OCI-LY1 (cell line): ENCODE data around the gene E2F4.

ENCODE experiments used
- H2AFZ ChIP-seq: fragments of 200-600 bp; sonication (generic), shearing (Covaris generic); 2 replicates; pipeline ENCODE4 v1.6.0; 2014; ENCODE audit warnings: antibody characterized with exemption, mild to moderate bottlenecking, low read length
- H3F3A ChIP-seq: fragments of 200-600 bp; sonication (generic), shearing (Covaris generic); 2 replicates; pipeline ENCODE4 v1.6.0; 2014; ENCODE audit warnings: mild to moderate bottlenecking, antibody characterized with exemption, low read length, moderate library complexity; ENCODE audit not compliant: insufficient read depth
- H3K27ac ChIP-seq: fragments of 200-600 bp; sonication (generic); 2 replicates; pipeline ENCODE4 v1.5.1; 2014; ENCODE audit warnings: low read length, mixed run types, mild to moderate bottlenecking, low read depth; ENCODE audit not compliant: poor library complexity, severe bottlenecking
- H3K27me3 ChIP-seq: fragments of 200-600 bp; sonication (generic); 2 replicates; pipeline ENCODE4 v1.6.0; 2014; ENCODE audit warnings: antibody characterized with exemption, mild to moderate bottlenecking, low read length, moderate library complexity; ENCODE audit not compliant: insufficient read depth
- H3K36me3 ChIP-seq: fragments of 200-600 bp; sonication (generic); 2 replicates; pipeline ENCODE4 v1.6.1; 2014; ENCODE audit warnings: mild to moderate bottlenecking, antibody characterized with exemption, low read length, moderate library complexity, mixed read lengths; ENCODE audit not compliant: insufficient read depth
- H3K4me1 ChIP-seq: fragments of 200-600 bp; sonication (generic); 2 replicates; pipeline ENCODE4 v1.5.1; 2014; ENCODE audit warnings: mild to moderate bottlenecking, low read length, moderate library complexity; ENCODE audit not compliant: insufficient read depth, severe bottlenecking
- H3K4me2 ChIP-seq: fragments of 200-600 bp; sonication (generic), shearing (Covaris generic); 2 replicates; pipeline ENCODE4 v1.6.1; 2014; ENCODE audit warnings: low read length
- H3K4me3 ChIP-seq: fragments of 200-600 bp; sonication (generic); 2 replicates; pipeline ENCODE4 v1.5.1; 2014; ENCODE audit warnings: low read length, low read depth, mild to moderate bottlenecking, mixed read lengths; ENCODE audit not compliant: poor library complexity, severe bottlenecking
- H3K79me2 ChIP-seq: fragments of 200-600 bp; shearing (Covaris generic); 2 replicates; pipeline ENCODE4 v1.6.1; 2016; ENCODE audit warnings: mixed run types, low read length, mixed read lengths; ENCODE audit not compliant: insufficient read depth
- H3K9ac ChIP-seq: fragments of 200-600 bp; sonication (generic), shearing (Covaris generic); 2 replicates; pipeline ENCODE4 v1.6.1; 2014; ENCODE audit warnings: mild to moderate bottlenecking, low read length, mixed read lengths
- H3K9me2 ChIP-seq: fragments of 200-600 bp; sonication (generic), shearing (Covaris generic); 2 replicates; pipeline ENCODE4 v1.6.1; 2014; ENCODE audit warnings: low read depth, mild to moderate bottlenecking, low read length, mixed read lengths
- H3K9me3 ChIP-seq: fragments of 200-600 bp; shearing (Covaris generic); 2 replicates; pipeline ENCODE4 v1.6.1; 2014; ENCODE audit warnings: low read length, mixed read lengths
- H4K20me1 ChIP-seq: fragments of 200-600 bp; sonication (generic), shearing (Covaris generic); 2 replicates; pipeline ENCODE4 v1.6.0; 2016; ENCODE audit warnings: mild to moderate bottlenecking, low read length; ENCODE audit not compliant: insufficient read depth
- EZH2 ChIP-seq: fragments of 200-600 bp; sonication (generic), shearing (Covaris generic); IDR thresholded peaks from 2 replicates; pipeline ENCODE4 v1.8.0; 2017; ENCODE audit warnings: borderline replicate concordance, mixed run types, mild to moderate bottlenecking, antibody characterized with exemption, low read length, moderate library complexity, mixed read lengths
- TF ChIP-seq, protein P1 (sequence below): fragments of 200-600 bp; sonication (generic), shearing (Covaris generic); IDR thresholded peaks from 2 replicates; pipeline ENCODE4 v1.5.1; 2017; ENCODE audit warnings: mild to moderate bottlenecking, antibody characterized with exemption, low read length, moderate library complexity, mixed read lengths

E2F4 gene

DNA sequence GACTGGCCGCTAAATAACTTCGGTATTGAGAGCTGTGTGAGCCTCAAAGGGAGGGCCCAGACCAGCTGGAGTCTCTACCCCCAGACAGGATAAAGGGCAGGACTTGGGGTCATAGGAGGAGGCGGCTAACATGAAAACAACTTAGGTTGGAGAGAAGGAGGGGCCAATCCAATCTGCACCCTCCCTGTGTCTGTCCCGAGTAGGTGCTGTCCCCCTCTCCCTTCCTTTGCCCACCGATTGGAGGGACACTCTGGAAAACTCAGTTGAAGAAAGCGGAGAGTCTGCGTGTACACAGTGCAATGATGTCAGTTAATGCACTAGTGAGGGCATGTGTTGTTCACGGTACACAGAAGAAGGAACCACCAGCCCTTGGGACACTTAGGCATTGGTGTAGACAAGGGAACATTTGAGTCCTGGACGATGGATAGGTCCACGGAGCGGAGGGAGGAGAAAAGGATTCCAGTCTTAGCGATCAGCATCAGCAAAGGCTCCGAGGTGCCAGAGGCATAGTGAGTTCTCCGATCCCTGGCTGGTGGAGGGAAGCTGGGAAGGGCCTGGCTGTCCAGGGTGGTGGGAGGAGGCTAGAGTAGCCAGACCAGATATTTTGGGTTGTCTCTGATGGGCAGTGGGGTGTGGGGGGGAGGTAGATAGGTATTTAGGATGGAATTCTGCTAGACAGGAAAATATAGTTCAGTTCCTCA, 20.9 kb upstream of the E2F4 start:
- no peaks in the 10 kb centered on the region for H3K9me3 ChIP-seq
- no peak overlapping the region for H2AFZ ChIP-seq
- no peaks in the 10 kb centered on the region for H3K79me2 ChIP-seq
- H3F3A ChIP-seq, result no peaks in the 10 kb centered on the region
- 0 out of 2 replicates have a peak, but pooled peaks cover under 1% of the 10 kb centered on the region for H3K27me3 ChIP-seq
- peak overlapping the region; percentile 40; the same call in 1 of the 2 replicates for H3K9ac ChIP-seq
- no peaks in the 10 kb centered on the region for H3K36me3 ChIP-seq
- TF ChIP-seq, protein P1, sequence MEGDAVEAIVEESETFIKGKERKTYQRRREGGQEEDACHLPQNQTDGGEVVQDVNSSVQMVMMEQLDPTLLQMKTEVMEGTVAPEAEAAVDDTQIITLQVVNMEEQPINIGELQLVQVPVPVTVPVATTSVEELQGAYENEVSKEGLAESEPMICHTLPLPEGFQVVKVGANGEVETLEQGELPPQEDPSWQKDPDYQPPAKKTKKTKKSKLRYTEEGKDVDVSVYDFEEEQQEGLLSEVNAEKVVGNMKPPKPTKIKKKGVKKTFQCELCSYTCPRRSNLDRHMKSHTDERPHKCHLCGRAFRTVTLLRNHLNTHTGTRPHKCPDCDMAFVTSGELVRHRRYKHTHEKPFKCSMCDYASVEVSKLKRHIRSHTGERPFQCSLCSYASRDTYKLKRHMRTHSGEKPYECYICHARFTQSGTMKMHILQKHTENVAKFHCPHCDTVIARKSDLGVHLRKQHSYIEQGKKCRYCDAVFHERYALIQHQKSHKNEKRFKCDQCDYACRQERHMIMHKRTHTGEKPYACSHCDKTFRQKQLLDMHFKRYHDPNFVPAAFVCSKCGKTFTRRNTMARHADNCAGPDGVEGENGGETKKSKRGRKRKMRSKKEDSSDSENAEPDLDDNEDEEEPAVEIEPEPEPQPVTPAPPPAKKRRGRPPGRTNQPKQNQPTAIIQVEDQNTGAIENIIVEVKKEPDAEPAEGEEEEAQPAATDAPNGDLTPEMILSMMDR, result no peak
- TF ChIP-seq EZH2, result no peak
- H3K27ac ChIP-seq, result no peak overlapping the region
- H3K4me2 ChIP-seq, result peak overlapping the region; percentile 68
- no peaks in the 10 kb centered on the region for H4K20me1 ChIP-seq
- no peaks in the 10 kb centered on the region for H3K9me2 ChIP-seq
- H3K4me3 ChIP-seq, result peak overlapping the region; percentile 45
- peaks cover 24% of the 10 kb centered on the region for H3K4me1 ChIP-seq

GRCh38 chr16:67173323-67173722, 18.6 kb upstream of the E2F4 start:
- H3K9ac ChIP-seq, result no peak overlapping the region; the same call in 1 of the 2 replicates

GRCh38 chr16:67173808-67174705, 17.9 kb upstream of the E2F4 start:
- Histone ChIP-seq H3K9me2 (no peaks in the 10 kb centered on the region), H3K36me3 (no peaks in the 10 kb centered on the region), H4K20me1 (no peaks in the 10 kb centered on the region), H3K4me2 (peak overlapping the region; percentile 54), H3F3A (no peaks in the 10 kb centered on the region), H2AFZ (no peak overlapping the region), H3K27me3 (peaks cover 11% of the 10 kb centered on the region; the same call in 1 of the 2 replicates), H3K27ac (no peak overlapping the region), H3K9me3 (no peaks in the 10 kb centered on the region), H3K79me2 (no peaks in the 10 kb centered on the region), H3K9ac (peak overlapping the region; percentile 15; the same call in 1 of the 2 replicates), H3K4me1 (peaks cover 33% of the 10 kb centered on the region), H3K4me3 (peak overlapping the region; percentile 47)
- TF ChIP-seq, protein P1, result no peak

More at GRCh38 chr16:67173323-67173722, 18.6 kb upstream of the E2F4 start:
- no peaks in the 10 kb centered on the region for H3F3A ChIP-seq
- H3K4me3 ChIP-seq, result no peak overlapping the region
- H4K20me1 ChIP-seq, result no peaks in the 10 kb centered on the region
- H3K27ac ChIP-seq, result no peak overlapping the region
- TF ChIP-seq, protein P1, result no peak
- TF ChIP-seq EZH2, result no peak
- H3K4me2 ChIP-seq, result peak overlapping the region; percentile 54; the same call in 1 of the 2 replicates
- H3K79me2 ChIP-seq, result no peaks in the 10 kb centered on the region
- no peaks in the 10 kb centered on the region for H3K9me2 ChIP-seq
- H2AFZ ChIP-seq, result no peak overlapping the region
- H3K9me3 ChIP-seq, result no peaks in the 10 kb centered on the region
- peaks cover 11% of the 10 kb centered on the region; the same call in 1 of the 2 replicates for H3K27me3 ChIP-seq
- peaks cover 27% of the 10 kb centered on the region for H3K4me1 ChIP-seq
- H3K36me3 ChIP-seq, result no peaks in the 10 kb centered on the region
